GM10847 (cell line): ENCODE results near the gene ELF5.

Experiments
- POLR2A ChIP-seq: IDR thresholded peaks from 2 replicates; pipeline ENCODE4 v1.6.1; 2011; ENCODE audit not compliant: insufficient read length; ENCODE audit errors: extremely low read depth

Gene ELF5

GRCh38 chr11:34525888-34526657 is 12.5 kb upstream of the ELF5 start:
- no peak for TF ChIP-seq POLR2A

- TF ChIP-seq POLR2A, result no peak
Observed at GRCh38 chr11:34525098-34525497, 11.5 kb upstream of the ELF5 start.

- TF ChIP-seq POLR2A, result no peak
Observed at GRCh38 chr11:34524696-34525095, 11.1 kb upstream of the ELF5 start.

DNA sequence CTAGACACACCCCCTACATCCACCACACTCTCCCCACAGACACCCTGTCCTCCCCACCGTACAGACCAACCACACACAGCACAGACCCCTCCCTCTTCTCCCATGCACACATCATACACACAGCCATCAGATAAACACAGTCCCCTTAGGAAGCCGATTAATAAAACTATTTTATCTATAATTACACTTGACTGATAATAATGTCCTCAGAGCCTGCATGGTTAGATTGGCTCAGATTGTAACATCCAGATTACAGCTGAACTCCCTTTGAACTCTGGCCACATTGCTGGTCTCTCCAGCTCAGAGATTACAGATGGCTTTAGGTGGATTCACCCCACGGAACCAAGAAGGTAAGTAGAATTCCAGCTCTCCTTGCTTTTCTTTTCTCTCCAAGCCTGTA is 9.5 kb upstream of the ELF5 start:
- TF ChIP-seq POLR2A, result no peak

DNA sequence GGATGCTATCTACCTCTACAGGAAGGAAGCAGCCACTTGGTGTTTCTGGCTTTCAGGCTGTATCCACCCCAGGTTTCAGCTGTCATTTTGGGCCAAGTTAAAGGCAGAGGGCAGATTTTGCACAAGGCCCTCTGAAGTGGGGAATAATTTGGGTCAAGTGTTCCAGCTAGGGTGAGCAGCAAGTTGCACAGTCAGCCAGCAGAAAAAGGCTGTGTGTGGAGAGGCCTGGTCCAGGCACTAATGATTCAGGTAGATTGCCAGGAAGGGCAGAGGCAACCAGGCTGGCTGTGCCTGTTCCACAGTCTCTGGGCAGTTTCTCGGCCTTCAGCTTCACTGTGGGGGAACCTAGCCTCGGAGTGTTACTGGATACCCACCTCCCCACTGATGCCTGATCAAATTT is 8.6 kb upstream of the ELF5 start:
- no peak for TF ChIP-seq POLR2A

GRCh38 chr11:34521265-34521664 is 7.7 kb upstream of the ELF5 start:
- TF ChIP-seq POLR2A, result no peak

DNA sequence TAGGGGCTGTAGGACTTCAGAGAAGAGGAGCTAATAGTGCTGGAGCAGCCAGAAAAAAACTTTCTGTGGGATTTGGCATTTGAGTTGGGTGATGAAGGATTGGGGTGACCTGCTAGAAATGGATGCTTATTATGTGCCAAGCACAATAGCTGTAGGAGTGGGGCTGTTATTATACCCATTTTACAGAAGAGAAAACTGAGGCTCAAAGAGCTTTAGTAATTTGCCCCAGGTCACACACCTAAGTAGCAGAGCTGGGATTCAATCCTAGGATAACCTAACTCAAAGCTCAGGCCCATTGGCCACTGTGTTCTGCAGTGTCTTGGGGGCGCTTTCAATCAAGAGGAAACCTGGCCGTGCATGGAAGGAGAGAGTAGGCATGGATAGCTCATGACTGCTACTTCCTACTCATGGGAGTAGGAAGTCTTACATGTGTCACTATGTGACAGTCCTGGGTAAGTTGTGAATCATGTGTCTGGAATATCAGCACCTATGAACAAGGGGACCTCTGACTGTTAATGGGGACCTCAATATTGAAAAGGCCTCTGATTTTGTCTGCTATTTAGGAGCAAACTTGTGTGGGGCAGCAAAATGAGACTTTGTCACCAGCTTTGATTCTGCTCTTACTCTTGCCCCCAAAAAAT is 6.1 kb upstream of the ELF5 start:
- no peak for TF ChIP-seq POLR2A

GRCh38 chr11:34516247-34517040 is 2.9 kb upstream of the ELF5 start:
- no peak for TF ChIP-seq POLR2A

DNA sequence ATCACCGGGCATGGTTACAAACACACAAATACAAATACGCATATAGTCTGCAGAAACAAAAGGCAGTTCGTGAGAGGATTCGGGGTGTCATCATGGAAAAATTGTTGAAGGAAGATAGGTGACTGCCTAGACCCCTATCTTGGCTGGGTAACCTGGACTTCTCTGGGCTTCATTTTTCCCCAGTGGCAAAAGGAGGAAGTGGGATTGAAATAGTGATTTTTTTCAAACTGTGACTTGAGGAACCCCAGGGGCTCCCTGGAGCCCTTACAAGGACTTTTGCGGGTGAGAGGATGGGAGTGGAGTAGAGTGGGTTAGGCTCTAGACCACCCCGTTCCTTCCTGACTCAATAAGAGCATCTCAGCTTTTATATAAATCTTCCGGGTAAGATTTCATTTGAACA is 1.0 kb upstream of the ELF5 start:
- no peak for TF ChIP-seq POLR2A

DNA sequence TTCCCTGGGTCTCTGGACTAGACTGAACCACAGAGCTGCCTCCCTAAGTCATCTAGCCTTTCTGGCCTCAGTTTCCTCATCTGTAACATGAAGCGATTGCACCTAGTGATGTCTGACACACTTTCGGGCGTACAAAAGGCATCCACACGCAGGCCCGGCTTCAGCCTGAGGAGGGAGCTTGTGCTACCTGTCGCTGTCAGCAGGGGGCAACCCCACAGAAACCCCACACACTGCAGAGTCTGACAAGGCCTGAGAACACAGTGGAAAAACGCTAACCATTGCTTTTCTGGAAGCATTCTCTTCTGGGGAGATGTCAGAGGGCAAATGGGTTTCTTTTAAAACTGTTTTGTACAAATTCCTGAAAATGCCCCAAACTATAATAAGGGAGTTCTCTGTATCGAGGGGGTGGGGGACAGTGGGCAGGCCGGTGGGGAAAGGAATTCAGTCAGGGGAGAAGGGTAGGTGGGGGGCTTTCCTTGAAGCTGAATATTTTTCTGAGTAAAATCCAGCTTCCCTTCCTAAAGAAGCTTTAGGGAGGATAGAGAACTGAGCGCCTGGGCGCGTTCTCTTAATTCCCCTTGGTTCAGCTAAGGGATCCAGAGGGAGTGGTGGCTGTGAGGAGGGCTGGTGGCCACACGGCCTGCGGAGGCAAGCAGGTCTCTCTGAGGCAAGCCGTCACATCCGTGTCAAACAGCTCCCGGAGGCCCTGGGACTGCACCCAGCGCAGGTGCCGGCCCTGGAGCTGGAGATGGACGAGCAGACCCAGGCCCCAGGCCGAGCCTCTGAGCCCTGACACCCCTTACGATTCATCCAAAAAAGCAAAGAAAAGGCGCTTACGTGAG is 533 bp downstream of the ELF5 start:
- no peak for TF ChIP-seq POLR2A

GRCh38 chr11:34510673-34511072 is 2.9 kb downstream of the ELF5 start:
- no peak for TF ChIP-seq POLR2A

GRCh38 chr11:34510218-34510617 is 3.4 kb downstream of the ELF5 start:
- no peak for TF ChIP-seq POLR2A

DNA sequence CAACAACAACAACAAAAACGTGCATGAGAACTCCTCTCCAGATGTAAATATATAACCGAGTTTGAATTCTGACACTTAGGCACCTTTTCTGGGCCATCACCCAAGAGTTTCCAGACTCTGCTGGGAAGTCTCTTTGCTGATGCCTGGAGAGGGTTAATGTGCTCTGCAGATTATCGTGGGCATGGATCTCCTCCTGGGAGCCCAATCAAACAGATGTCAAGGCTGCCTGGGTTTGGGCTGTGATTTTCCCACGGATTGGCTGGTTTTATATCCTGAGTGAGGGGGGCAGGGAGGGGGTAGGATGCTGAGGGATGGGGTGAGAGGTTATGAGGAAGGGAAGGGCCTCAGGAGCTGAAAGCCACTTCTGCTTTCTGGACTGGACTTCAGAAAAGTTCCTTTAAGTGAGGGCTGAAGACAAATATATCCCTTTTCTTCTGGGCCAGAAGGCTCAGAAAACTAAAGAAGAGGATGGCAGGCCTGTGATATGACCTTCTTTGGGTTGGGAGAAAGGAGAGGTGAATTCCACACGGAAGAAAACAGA is 4.2 kb downstream of the ELF5 start:
- no peak for TF ChIP-seq POLR2A

GRCh38 chr11:34508524-34508923 is 5.1 kb downstream of the ELF5 start:
- no peak for TF ChIP-seq POLR2A

DNA sequence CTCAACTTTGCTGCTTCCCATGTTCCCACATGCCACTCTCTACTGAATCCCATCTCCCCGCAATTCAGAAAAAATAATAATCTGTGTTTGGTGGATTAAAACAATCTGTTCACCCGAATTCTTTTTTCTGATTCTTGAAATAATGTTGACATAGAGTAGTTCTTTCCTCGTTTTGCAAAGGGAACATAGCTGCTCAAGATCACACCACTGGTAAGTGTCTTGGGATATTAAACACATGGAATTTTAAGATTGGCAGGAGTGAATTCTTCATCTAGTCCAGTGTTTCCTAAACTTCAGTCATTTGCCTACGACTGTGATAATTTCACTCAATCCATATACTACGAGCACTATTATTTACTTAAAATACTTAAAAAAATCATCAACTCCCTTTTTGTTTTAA is 6.0 kb downstream of the ELF5 start:
- TF ChIP-seq POLR2A, result no peak

GRCh38 chr11:34507156-34507555 is 6.4 kb downstream of the ELF5 start:
- no peak for TF ChIP-seq POLR2A

DNA sequence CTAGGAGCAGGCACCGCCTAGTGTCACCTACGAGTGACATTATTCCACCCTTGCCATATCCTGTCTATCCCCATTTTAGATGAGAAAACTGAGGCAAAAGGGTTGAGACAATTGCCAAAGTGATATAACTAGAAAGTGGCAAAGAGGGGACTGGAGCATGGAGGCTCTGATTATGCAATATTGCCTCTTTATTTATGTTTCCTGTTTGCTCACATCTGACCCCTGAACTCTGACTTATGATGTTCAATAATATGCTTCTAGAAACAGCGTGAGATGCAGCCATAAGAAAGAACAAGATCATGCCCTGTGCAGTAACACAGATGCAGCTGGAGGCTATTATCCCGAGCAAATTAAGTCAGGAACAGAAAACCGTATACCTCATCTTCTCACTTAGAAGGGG is 7.7 kb downstream of the ELF5 start:
- no peak for TF ChIP-seq POLR2A
